HG02885 (cell line): Measurements from ENCODE around the gene MRPL37.

ENCODE experiments used
- ATAC-seq: cut with Tn5 transposase; IDR thresholded peaks from one replicate; pipeline ENCODE4 v1.9.1; 2021; ENCODE audit warnings: mild to moderate bottlenecking; ENCODE audit not compliant: unreplicated experiment, poor library complexity

The MRPL37 gene

GRCh38 chr1:54259546-54260140 lies 59.7 kb downstream of the MRPL37 start:
- no peak for ATAC-seq

GRCh38 chr1:54260810-54261209 lies 60.8 kb downstream of the MRPL37 start:
- ATAC-seq: no peak

GRCh38 chr1:54262244-54262643 lies 62.3 kb downstream of the MRPL37 start:
- ATAC-seq: no peak

GRCh38 chr1:54263601-54264226 lies 63.7 kb downstream of the MRPL37 start:
- no peak for ATAC-seq

- ATAC-seq: no peak
Measured at GRCh38 chr1:54265126-54265525, 65.2 kb downstream of the MRPL37 start.

GRCh38 chr1:54265659-54266058 lies 65.7 kb downstream of the MRPL37 start:
- no peak for ATAC-seq

GRCh38 chr1:54266195-54266594 lies 66.2 kb downstream of the MRPL37 start:
- ATAC-seq: no peak

- no peak for ATAC-seq
Measured at GRCh38 chr1:54266908-54267307, 66.9 kb downstream of the MRPL37 start.
